H9 (cell line): ENCODE measurements around the gene LACTB. TPM values are rescaled to one million over a fixed set of nuclear protein-coding genes. Genes with fewer than 3 reads are reported as not detected.
A peak's percentile ranks its signal among the peaks of the same experiment; 100 is the strongest.

ENCODE experiments used
- DNase-seq: peaks from one replicate; pipeline ENCODE4 v3.0.0-alpha.2; 2017
- H2AFZ ChIP-seq: one replicate; pipeline ENCODE4 v1.6.1; 2013; ENCODE audit warnings: mild to moderate bottlenecking, low read length, control low read depth, moderate library complexity
- H2AK5ac ChIP-seq: 2 replicates; pipeline ENCODE4 v1.6.1; 2013; ENCODE audit warnings: low read length, control low read depth, mixed read lengths; ENCODE audit not compliant: insufficient read length
- H2BK120ac ChIP-seq: one replicate; pipeline ENCODE4 v1.6.1; 2013; ENCODE audit warnings: low read depth, mild to moderate bottlenecking, low read length, control low read depth, inconsistent platforms; ENCODE audit not compliant: poor library complexity, severe bottlenecking
- H2BK12ac ChIP-seq: 2 replicates; pipeline ENCODE4 v1.6.1; 2013; ENCODE audit warnings: low read length, control low read depth, mixed read lengths, low read depth; ENCODE audit not compliant: insufficient read length
- H2BK15ac ChIP-seq: 2 replicates; pipeline ENCODE4 v1.6.1; 2013; ENCODE audit warnings: low read depth, low read length, control low read depth
- H2BK20ac ChIP-seq: one replicate; pipeline ENCODE4 v1.6.1; 2013; ENCODE audit warnings: low read depth, mild to moderate bottlenecking, low read length, control low read depth, inconsistent platforms; ENCODE audit not compliant: poor library complexity, severe bottlenecking
- H2BK5ac ChIP-seq: 2 replicates; pipeline ENCODE4 v1.6.1; 2013; ENCODE audit warnings: low read length, control low read depth, mixed read lengths; ENCODE audit not compliant: insufficient read length
- H3K14ac ChIP-seq: 2 replicates; pipeline ENCODE4 v1.6.1; 2013; ENCODE audit warnings: low read length, control low read depth; ENCODE audit not compliant: insufficient read depth
- H3K18ac ChIP-seq: 2 replicates; pipeline ENCODE4 v1.6.1; 2013; ENCODE audit warnings: low read depth, mild to moderate bottlenecking, mixed read lengths, low read length, control low read depth; ENCODE audit not compliant: insufficient read length
- H3K23ac ChIP-seq: 2 replicates; pipeline ENCODE4 v1.6.1; 2013; ENCODE audit warnings: low read length, control low read depth, mixed read lengths, low read depth; ENCODE audit not compliant: insufficient read length
- H3K23me2 ChIP-seq: 2 replicates; pipeline ENCODE4 v1.6.1; 2013; ENCODE audit warnings: low read depth, mild to moderate bottlenecking, mixed read lengths, low read length, control low read depth; ENCODE audit not compliant: insufficient read length, poor library complexity, severe bottlenecking
- H3K27ac ChIP-seq: 2 replicates; pipeline ENCODE4 v1.5.1; 2013; ENCODE audit warnings: low read length, control low read depth, mixed read lengths, low read depth; ENCODE audit not compliant: insufficient read length
- H3K27me3 ChIP-seq: 2 replicates; pipeline ENCODE4 v1.6.1; 2013; ENCODE audit warnings: low read length, control low read depth, inconsistent platforms; ENCODE audit not compliant: insufficient read depth
- H3K4ac ChIP-seq: 2 replicates; pipeline ENCODE4 v1.6.1; 2013; ENCODE audit warnings: low read depth, mild to moderate bottlenecking, control low read depth, inconsistent platforms, low read length, moderate library complexity
- H3K4me1 ChIP-seq: 2 replicates; pipeline ENCODE4 v1.6.1; 2013; ENCODE audit warnings: low read length, control low read depth, inconsistent platforms; ENCODE audit not compliant: insufficient read depth
- H3K4me2 ChIP-seq: 2 replicates; pipeline ENCODE4 v1.6.1; 2013; ENCODE audit warnings: low read length, control low read depth, mixed read lengths; ENCODE audit not compliant: insufficient read length, insufficient read depth
- H3K56ac ChIP-seq: 2 replicates; pipeline ENCODE4 v1.6.1; 2013; ENCODE audit warnings: low read depth, mild to moderate bottlenecking, mixed read lengths, low read length, control low read depth; ENCODE audit not compliant: insufficient read length
- H3K79me1 ChIP-seq: 2 replicates; pipeline ENCODE4 v1.6.1; 2013; ENCODE audit warnings: low read depth, mild to moderate bottlenecking, moderate library complexity, low read length, control low read depth, inconsistent platforms; ENCODE audit not compliant: insufficient read depth, poor library complexity, severe bottlenecking
- H3K79me2 ChIP-seq: 2 replicates; pipeline ENCODE4 v1.6.1; 2013; ENCODE audit warnings: low read length, control low read depth, inconsistent platforms; ENCODE audit not compliant: insufficient read depth
- H3K9ac ChIP-seq: 2 replicates; pipeline ENCODE4 v1.6.1; 2013; ENCODE audit warnings: low read length, control low read depth, mixed read lengths; ENCODE audit not compliant: insufficient read length; ENCODE audit errors: extremely low read depth
- H3K9me3 ChIP-seq: one replicate; pipeline ENCODE4 v1.6.1; 2013; ENCODE audit warnings: low read depth, low read length, inconsistent platforms; ENCODE audit not compliant: control insufficient read depth
- H3T11ph ChIP-seq: one replicate; pipeline ENCODE4 v1.6.1; 2013; ENCODE audit warnings: mild to moderate bottlenecking, low read length, control low read depth, inconsistent platforms
- H4K20me1 ChIP-seq: one replicate; pipeline ENCODE4 v1.6.1; 2013; ENCODE audit not compliant: control insufficient read depth, insufficient read length, insufficient read depth
- H4K5ac ChIP-seq: 2 replicates; pipeline ENCODE4 v1.6.1; 2013; ENCODE audit warnings: low read depth, mild to moderate bottlenecking, mixed read lengths, low read length, control low read depth; ENCODE audit not compliant: insufficient read length
- H4K8ac ChIP-seq: replicated peaks from 2 replicates; pipeline ENCODE4 v1.6.1; 2013; ENCODE audit warnings: low read length, control low read depth, mixed read lengths, low read depth; ENCODE audit not compliant: insufficient read length
- H4K91ac ChIP-seq: 2 replicates; pipeline ENCODE4 v1.6.1; 2013; ENCODE audit warnings: low read depth, mild to moderate bottlenecking, moderate library complexity, mixed read lengths, low read length, control low read depth; ENCODE audit not compliant: insufficient read length
- H3K27ac Mint-ChIP-seq, 3 experiments: 2 replicates in 2 of 3; 3 replicates in 1 of 3; pipeline ENCODE4 v1.8.0; 2020 to 2021; ENCODE audit warnings: mixed read lengths in 3 of 3, mild to moderate bottlenecking in 1 of 3, moderate library complexity in 1 of 3
- H3K27me3 Mint-ChIP-seq: 2 replicates; pipeline ENCODE4 v1.8.0; 2021; ENCODE audit warnings: low read depth, mild to moderate bottlenecking, moderate library complexity, mixed read lengths
- H3K36me3 Mint-ChIP-seq, 3 experiments: 2 replicates in 2 of 3; 3 replicates in 1 of 3; pipeline ENCODE4 v1.8.0; 2020 to 2021; ENCODE audit warnings: low read depth in 3 of 3, mixed read lengths in 3 of 3; ENCODE audit not compliant: insufficient read depth in 1 of 3
- H3K4me1 Mint-ChIP-seq, 2 experiments: 2 replicates each; pipeline ENCODE4 v1.8.0; 2020; ENCODE audit warnings: mixed read lengths in 2 of 2
- H3K4me3 Mint-ChIP-seq, 2 experiments: 2 replicates in 1 of 2; 3 replicates in 1 of 2; pipeline ENCODE4 v1.8.0; 2020 to 2021; ENCODE audit warnings: mild to moderate bottlenecking in 2 of 2, mixed read lengths in 2 of 2, moderate library complexity in 1 of 2
- H3K9me3 Mint-ChIP-seq, 2 experiments: 2 replicates in 1 of 2; 3 replicates in 1 of 2; pipeline ENCODE4 v1.8.0; 2020; ENCODE audit warnings: mild to moderate bottlenecking in 2 of 2, mixed read lengths in 2 of 2, moderate library complexity in 1 of 2
- WGBS: extraction: QIAGEN DNeasy Blood & Tissue Kit; methylation state at CpG from one replicate; pipeline ENCODE4 v1.1.7; 2013; ENCODE audit warnings: missing lambda C conversion rate, low lambda C conversion rate, mixed read lengths; ENCODE audit not compliant: insufficient read length; ENCODE audit errors: extremely low coverage; 5-methylcytosine and 5-hydroxymethylcytosine counted together
- total RNA-seq: library from RNA; stranded (reverse); gene quantifications from 2 replicates; pipeline ENCODE4 v1.2.1, GENCODE V29; 2021
- TF ChIP-seq, protein P1 (sequence below): fragments of 200-600 bp; sonication (generic); conservative IDR thresholded peaks from 3 replicates; pipeline ENCODE4 v1.8.0; 2021; ENCODE audit warnings: antibody characterized with exemption, mild to moderate bottlenecking

LACTB gene
- total RNA-seq, 1 experiment from 2014 or later, result 10.3 TPM

DNA sequence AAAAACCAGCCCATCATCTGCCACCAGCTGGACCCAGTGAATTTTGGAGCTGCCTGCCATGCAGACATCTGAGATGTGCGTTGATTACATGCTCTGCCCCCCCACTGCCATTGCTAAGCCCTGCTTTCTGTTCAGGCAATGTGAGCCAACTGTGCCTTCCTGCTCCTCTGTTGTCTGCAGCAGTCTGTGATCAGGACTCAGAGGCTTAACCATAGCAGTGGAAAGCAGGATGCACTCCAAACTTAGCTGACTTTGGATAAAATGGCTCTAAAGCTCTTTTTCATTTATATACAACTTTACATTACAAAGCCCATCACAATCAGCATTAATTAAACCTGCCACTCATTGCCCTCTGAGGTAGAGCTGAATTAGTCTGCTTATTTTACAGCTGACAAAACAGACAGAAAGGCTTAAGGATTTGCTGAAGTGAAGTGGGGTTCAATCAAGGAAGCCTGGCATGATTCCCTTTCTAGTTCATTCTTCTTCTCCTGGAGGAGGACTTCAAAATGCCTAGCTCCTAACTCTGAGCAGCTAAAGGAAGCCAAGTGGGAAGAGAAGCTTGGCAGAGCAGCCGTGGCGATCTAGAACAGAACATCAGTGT is 51.3 kb downstream of the LACTB start:
- WGBS, result no CpG with 5 or more reads among the region's 3 CpGs

More for the DNA sequence above, 51.3 kb downstream of the LACTB start:
- Mint-ChIP-seq H3K27me3 (no peaks in the 10 kb centered on the region; the same call in 1 of the 2 replicates), H3K4me3 (no peak overlapping the region), H3K27ac (peak overlapping the region in 1 of 3 experiments; percentile 71; a peak in 2 of 7 replicates), H3K9me3 (no peaks in the 10 kb centered on the region), H3K36me3 (no peaks in the 10 kb centered on the region), H3K4me1 (peaks cover 6 to 15% of the 10 kb centered on the region in 2 experiments)
- Histone ChIP-seq H3K14ac (no peak overlapping the region), H3K27ac (no peak overlapping the region), H3T11ph (no peak overlapping the region), H4K5ac (no peak overlapping the region), H3K79me2 (no peaks in the 10 kb centered on the region), H2BK15ac (no peak overlapping the region), H3K18ac (no peak overlapping the region), H3K4me2 (no peak overlapping the region), H3K9me3 (no peaks in the 10 kb centered on the region), H3K23me2 (no peaks in the 10 kb centered on the region), H4K20me1 (no peaks in the 10 kb centered on the region), H2AK5ac (no peak overlapping the region), H4K91ac (no peak overlapping the region), H3K4ac (no peak overlapping the region), H4K8ac (no peak overlapping the region), H3K56ac (no peak overlapping the region), H2BK5ac (no peak overlapping the region), H3K9ac (no peak overlapping the region), H2BK12ac (no peak overlapping the region), H3K4me1 (no peaks in the 10 kb centered on the region), H3K79me1 (no peaks in the 10 kb centered on the region), H2BK120ac (no peak overlapping the region), H2AFZ (no peak overlapping the region), H3K27me3 (no peaks in the 10 kb centered on the region), H2BK20ac (no peak overlapping the region), H3K23ac (no peak overlapping the region)
- TF ChIP-seq, protein P1, sequence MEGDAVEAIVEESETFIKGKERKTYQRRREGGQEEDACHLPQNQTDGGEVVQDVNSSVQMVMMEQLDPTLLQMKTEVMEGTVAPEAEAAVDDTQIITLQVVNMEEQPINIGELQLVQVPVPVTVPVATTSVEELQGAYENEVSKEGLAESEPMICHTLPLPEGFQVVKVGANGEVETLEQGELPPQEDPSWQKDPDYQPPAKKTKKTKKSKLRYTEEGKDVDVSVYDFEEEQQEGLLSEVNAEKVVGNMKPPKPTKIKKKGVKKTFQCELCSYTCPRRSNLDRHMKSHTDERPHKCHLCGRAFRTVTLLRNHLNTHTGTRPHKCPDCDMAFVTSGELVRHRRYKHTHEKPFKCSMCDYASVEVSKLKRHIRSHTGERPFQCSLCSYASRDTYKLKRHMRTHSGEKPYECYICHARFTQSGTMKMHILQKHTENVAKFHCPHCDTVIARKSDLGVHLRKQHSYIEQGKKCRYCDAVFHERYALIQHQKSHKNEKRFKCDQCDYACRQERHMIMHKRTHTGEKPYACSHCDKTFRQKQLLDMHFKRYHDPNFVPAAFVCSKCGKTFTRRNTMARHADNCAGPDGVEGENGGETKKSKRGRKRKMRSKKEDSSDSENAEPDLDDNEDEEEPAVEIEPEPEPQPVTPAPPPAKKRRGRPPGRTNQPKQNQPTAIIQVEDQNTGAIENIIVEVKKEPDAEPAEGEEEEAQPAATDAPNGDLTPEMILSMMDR, result no peak
- DNase-seq, result no peak
